HG02588 (cell line): Measurements from ENCODE around the gene CSF2.

Experiments used
- ATAC-seq: cut with Tn5 transposase; IDR thresholded peaks from one replicate; pipeline ENCODE4 v1.9.1; 2021; ENCODE audit warnings: mild to moderate bottlenecking, moderate library complexity; ENCODE audit not compliant: unreplicated experiment

The CSF2 gene

GRCh38 chr5:132086277-132086794 lies 12.7 kb downstream of the CSF2 start:
- ATAC-seq: no peak

- no peak for ATAC-seq
These were observed 13.6 kb downstream of the CSF2 start for GRCh38 chr5:132087176-132087575.

GRCh38 chr5:132087661-132088060 lies 14.1 kb downstream of the CSF2 start:
- no peak for ATAC-seq

- no peak for ATAC-seq
These were observed 15.8 kb downstream of the CSF2 start for GRCh38 chr5:132089363-132089762.

- no peak for ATAC-seq
These were observed 16.5 kb downstream of the CSF2 start for GRCh38 chr5:132090107-132090506.

GRCh38 chr5:132093271-132093670 lies 19.7 kb downstream of the CSF2 start:
- no peak for ATAC-seq

GRCh38 chr5:132094393-132095076 lies 20.9 kb downstream of the CSF2 start:
- no peak for ATAC-seq

- ATAC-seq: no peak
These were observed 21.5 kb downstream of the CSF2 start for GRCh38 chr5:132095077-132095410.

- no peak for ATAC-seq
These were observed 21.9 kb downstream of the CSF2 start for GRCh38 chr5:132095424-132095972.

GRCh38 chr5:132096904-132097303 lies 23.3 kb downstream of the CSF2 start:
- ATAC-seq: no peak

GRCh38 chr5:132098151-132098594 lies 24.6 kb downstream of the CSF2 start:
- ATAC-seq: no peak

GRCh38 chr5:132098621-132099020 lies 25.0 kb downstream of the CSF2 start:
- ATAC-seq: no peak

GRCh38 chr5:132099076-132099748 lies 25.6 kb downstream of the CSF2 start:
- peak; percentile 33 for ATAC-seq

GRCh38 chr5:132099905-132100304 lies 26.3 kb downstream of the CSF2 start:
- no peak for ATAC-seq

GRCh38 chr5:132100672-132101261 lies 27.2 kb downstream of the CSF2 start:
- ATAC-seq: peak; percentile 38

GRCh38 chr5:132101385-132101880 lies 27.8 kb downstream of the CSF2 start:
- no peak for ATAC-seq

GRCh38 chr5:132102101-132102701 lies 28.6 kb downstream of the CSF2 start:
- ATAC-seq: no peak

- ATAC-seq: no peak
These were observed 29.3 kb downstream of the CSF2 start for GRCh38 chr5:132102944-132103331.

- ATAC-seq: peak; percentile 65
These were observed 29.9 kb downstream of the CSF2 start for GRCh38 chr5:132103332-132103951.

- peak; percentile 7 for ATAC-seq
These were observed 30.4 kb downstream of the CSF2 start for GRCh38 chr5:132103969-132104391.

GRCh38 chr5:132104556-132104955 lies 31.0 kb downstream of the CSF2 start:
- ATAC-seq: no peak
